Measurements from ENCODE around the gene ADGRB2.

DNA sequence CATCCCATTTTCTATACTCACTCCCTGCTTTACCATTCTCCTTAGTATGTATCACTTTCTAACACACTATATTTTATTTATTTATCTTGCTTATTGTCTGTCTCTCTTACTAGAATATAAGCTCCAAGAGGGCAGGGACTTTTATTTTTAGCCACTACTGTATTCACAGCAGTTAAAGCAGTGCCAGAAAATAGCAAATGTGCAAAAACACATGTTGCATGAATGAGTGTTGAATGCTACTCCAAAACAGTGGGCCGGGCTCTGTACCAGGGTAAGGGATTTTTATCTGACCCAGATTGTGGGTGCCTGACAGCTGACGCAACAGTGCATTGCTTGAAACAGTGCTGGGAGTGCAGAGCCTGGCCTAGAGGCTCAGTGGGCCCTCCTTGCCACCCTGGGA is 85.0 kb downstream of the ADGRB2 start:
- TF ChIP-seq, protein P1, sequence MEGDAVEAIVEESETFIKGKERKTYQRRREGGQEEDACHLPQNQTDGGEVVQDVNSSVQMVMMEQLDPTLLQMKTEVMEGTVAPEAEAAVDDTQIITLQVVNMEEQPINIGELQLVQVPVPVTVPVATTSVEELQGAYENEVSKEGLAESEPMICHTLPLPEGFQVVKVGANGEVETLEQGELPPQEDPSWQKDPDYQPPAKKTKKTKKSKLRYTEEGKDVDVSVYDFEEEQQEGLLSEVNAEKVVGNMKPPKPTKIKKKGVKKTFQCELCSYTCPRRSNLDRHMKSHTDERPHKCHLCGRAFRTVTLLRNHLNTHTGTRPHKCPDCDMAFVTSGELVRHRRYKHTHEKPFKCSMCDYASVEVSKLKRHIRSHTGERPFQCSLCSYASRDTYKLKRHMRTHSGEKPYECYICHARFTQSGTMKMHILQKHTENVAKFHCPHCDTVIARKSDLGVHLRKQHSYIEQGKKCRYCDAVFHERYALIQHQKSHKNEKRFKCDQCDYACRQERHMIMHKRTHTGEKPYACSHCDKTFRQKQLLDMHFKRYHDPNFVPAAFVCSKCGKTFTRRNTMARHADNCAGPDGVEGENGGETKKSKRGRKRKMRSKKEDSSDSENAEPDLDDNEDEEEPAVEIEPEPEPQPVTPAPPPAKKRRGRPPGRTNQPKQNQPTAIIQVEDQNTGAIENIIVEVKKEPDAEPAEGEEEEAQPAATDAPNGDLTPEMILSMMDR (IDR thresholded peaks at IDR 0.05; ENCODE audit: borderline replicate concordance, extremely low read depth, low read length, poor library complexity, severe bottlenecking) = no peak
- TF ChIP-seq EZH2 (IDR thresholded peaks at IDR 0.05; ENCODE audit: borderline replicate concordance, low read depth, low read length, severe bottlenecking) = no peak

Data from DND-41 (cell line).